HepG2 (cell line): ENCODE measurements around the gene GK. TPM values are rescaled to one million over a fixed set of nuclear protein-coding genes. Genes with fewer than 3 reads are reported as not detected.

Experiments
- AHDC1 ChIP-seq: sonication (generic); formaldehyde crosslinking; IDR thresholded peaks from 2 replicates; pipeline ENCODE4 v1.5.1; 2020; ENCODE audit warnings: mild to moderate bottlenecking, missing genetic modification reagents, borderline replicate concordance
- ATF6 ChIP-seq: sonication (generic); formaldehyde crosslinking; conservative IDR thresholded peaks from 2 replicates; pipeline ENCODE4 v1.4.0; 2020; ENCODE audit warnings: missing genetic modification reagents
- EZH2 ChIP-seq: conservative IDR thresholded peaks from 2 replicates; pipeline ENCODE4 v1.6.1; 2012; ENCODE audit warnings: mild to moderate bottlenecking, low read depth, low read length, moderate library complexity
- FOSL2 ChIP-seq: sonication (generic); formaldehyde crosslinking; IDR thresholded peaks from 2 replicates; pipeline ENCODE4 v1.4.0; 2020; ENCODE audit warnings: missing genetic modification reagents
- IRX3 ChIP-seq: sonication (generic); formaldehyde crosslinking; IDR thresholded peaks from 2 replicates; pipeline ENCODE4 v1.8.1; 2023; ENCODE audit warnings: mild to moderate bottlenecking, low read depth, missing genetic modification reagents, borderline replicate concordance
- MED13 ChIP-seq: sonication (generic); formaldehyde crosslinking; IDR thresholded peaks from 2 replicates; pipeline ENCODE4 v1.5.0; 2020; ENCODE audit warnings: missing genetic modification reagents
- MEIS2 ChIP-seq: sonication (generic); formaldehyde crosslinking; IDR thresholded peaks from 2 replicates; pipeline ENCODE4 v1.9.0; 2021; ENCODE audit warnings: mild to moderate bottlenecking, missing genetic modification reagents
- REL ChIP-seq: sonication (generic); formaldehyde crosslinking; conservative IDR thresholded peaks from 2 replicates; pipeline ENCODE4 v1.8.0; 2022; ENCODE audit warnings: mild to moderate bottlenecking, missing genetic modification reagents, moderate library complexity
- REXO4 ChIP-seq: sonication (generic); formaldehyde crosslinking; IDR thresholded peaks from 2 replicates; pipeline ENCODE4 v1.8.0; 2022; ENCODE audit warnings: missing genetic modification reagents, mild to moderate bottlenecking, borderline replicate concordance
- SIN3A ChIP-seq: IDR thresholded peaks from 2 replicates; pipeline ENCODE4 v1.6.1; 2011; ENCODE audit warnings: low read depth, mild to moderate bottlenecking, control low read depth, low read length, borderline replicate concordance
- TCF12 ChIP-seq, 2 experiments: fragments of 450-650 bp in 1 of 2; sonication (generic) in 1 of 2; formaldehyde crosslinking in 1 of 2; IDR thresholded peaks; 2 replicates each; pipeline versions ENCODE4 v1.6.1 to v1.8.0; 2017 to 2022; ENCODE audit warnings: antibody characterized with exemption in 1 of 2, mild to moderate bottlenecking in 1 of 2, missing genetic modification reagents in 1 of 2, moderate library complexity in 1 of 2
- ZFP91 ChIP-seq: sonication (generic); formaldehyde crosslinking; IDR thresholded peaks from 2 replicates; pipeline ENCODE4 v1.9.0; 2022; ENCODE audit warnings: missing genetic modification reagents, mild to moderate bottlenecking, borderline replicate concordance
- ZGPAT ChIP-seq: IDR thresholded peaks from 2 replicates; pipeline ENCODE4 v1.6.1; 2016; ENCODE audit warnings: mild to moderate bottlenecking
- ZNF101 ChIP-seq: sonication (generic); formaldehyde crosslinking; IDR thresholded peaks from 2 replicates; pipeline ENCODE4 v1.4.0; 2020; ENCODE audit warnings: mild to moderate bottlenecking, low read depth, missing genetic modification reagents, borderline replicate concordance
- ZNF510 ChIP-seq: sonication (generic); formaldehyde crosslinking; IDR thresholded peaks from 2 replicates; pipeline ENCODE4 v1.4.0; 2020; ENCODE audit warnings: low read depth, mild to moderate bottlenecking, missing genetic modification reagents
- ZNF598 ChIP-seq: sonication (generic); formaldehyde crosslinking; IDR thresholded peaks from 2 replicates; pipeline ENCODE4 v1.5.1; 2020; ENCODE audit warnings: mild to moderate bottlenecking, missing genetic modification reagents, borderline replicate concordance
- ZNF660 ChIP-seq: sonication (generic); formaldehyde crosslinking; IDR thresholded peaks from 2 replicates; pipeline ENCODE4 v1.5.1; 2020; ENCODE audit warnings: mild to moderate bottlenecking, low read depth, missing genetic modification reagents, borderline replicate concordance
- ZNF674 ChIP-seq: sonication (generic); formaldehyde crosslinking; IDR thresholded peaks from 2 replicates; pipeline ENCODE4 v1.5.0; 2020; ENCODE audit warnings: low read depth, mild to moderate bottlenecking, missing genetic modification reagents
- ZNF709 ChIP-seq: sonication (generic); formaldehyde crosslinking; IDR thresholded peaks from 2 replicates; pipeline ENCODE4 v1.5.0; 2020; ENCODE audit warnings: mild to moderate bottlenecking, missing genetic modification reagents
- polyA plus RNA-seq, 8 experiments: library from polyadenylated mRNA; depleted of rRNA in 3 of 8; stranded (reverse) in 7 of 8; unstranded in 1 of 8; fragments of >200 nt; fragmentation: Illumina TruSeq in 4 of 8; extraction: Trizol in 4 of 8; gene quantifications; 2 replicates each; pipeline versions ENCODE4 v1.2.1 to v1.2.3, GENCODE V29; 2011 to 2016; ENCODE audit warnings: low read depth in 4 of 8, missing spikeins in 1 of 8, mixed read lengths in 1 of 8; ENCODE audit not compliant: insufficient read depth in 1 of 8
- total RNA-seq, 5 experiments: library from RNA; depleted of rRNA; stranded (reverse); fragments of >200 nt; fragmentation: Illumina TruSeq; extraction: Trizol; gene quantifications; 2 replicates each; pipeline ENCODE4 v1.2.3, GENCODE V29; 2016; ENCODE audit warnings: low read depth in 1 of 5

GK gene
- total and polyA plus RNA-seq, 2 of the 13 experiments (the other 11 are each of a cell fraction or from before 2014, with no cell fraction given) = 64.2 to 265 TPM

GRCh38 chrX:30649859-30650258 is 3.4 kb upstream of the GK start (continued):
- TF ChIP-seq AHDC1 (CRISPR knock-in tag) (peak; percentile 20; the same call in 1 of the 2 replicates), MED13 (CRISPR knock-in tag) (no peak), ATF6 (CRISPR knock-in tag) (no peak), IRX3 (CRISPR knock-in tag) (no peak), REL (CRISPR knock-in tag) (no peak), MEIS2 (CRISPR knock-in tag) (0 out of 2 replicates have a peak, but pooled peaks have one; percentile 26), ZNF598 (no peak), FOSL2 (CRISPR knock-in tag) (peak; percentile 83), ZNF674 (CRISPR knock-in tag) (no peak), ZNF101 (CRISPR knock-in tag) (no peak), ZFP91 (CRISPR knock-in tag) (no peak), ZGPAT (CRISPR knock-in tag) (peak; percentile 69; the same call in 1 of the 2 replicates), REXO4 (no peak), ZNF709 (CRISPR knock-in tag) (no peak), ZNF510 (CRISPR knock-in tag) (no peak), EZH2 (no peak), TCF12 (IDR thresholded peaks at IDR 0.05) (no peak), TCF12 (CRISPR knock-in tag; IDR thresholded peaks at IDR 0.05) (no peak), ZNF660 (CRISPR knock-in tag) (no peak), SIN3A (no peak)
